Inflammatory macrophage treated with lipopolysaccharide for 1 hour (primary cell): ENCODE results near the gene MAEA.
"Not testable (repeated sequence)": the region's sequence is repeated elsewhere in the genome, so short reads cannot be mapped to it uniquely, and the experiment has no call there.

Experiments used
- DNase-seq, 2 donors: peaks; one replicate each; pipeline ENCODE4 v3.0.0-alpha.2; 2020 to 2022

Gene MAEA

DNA sequence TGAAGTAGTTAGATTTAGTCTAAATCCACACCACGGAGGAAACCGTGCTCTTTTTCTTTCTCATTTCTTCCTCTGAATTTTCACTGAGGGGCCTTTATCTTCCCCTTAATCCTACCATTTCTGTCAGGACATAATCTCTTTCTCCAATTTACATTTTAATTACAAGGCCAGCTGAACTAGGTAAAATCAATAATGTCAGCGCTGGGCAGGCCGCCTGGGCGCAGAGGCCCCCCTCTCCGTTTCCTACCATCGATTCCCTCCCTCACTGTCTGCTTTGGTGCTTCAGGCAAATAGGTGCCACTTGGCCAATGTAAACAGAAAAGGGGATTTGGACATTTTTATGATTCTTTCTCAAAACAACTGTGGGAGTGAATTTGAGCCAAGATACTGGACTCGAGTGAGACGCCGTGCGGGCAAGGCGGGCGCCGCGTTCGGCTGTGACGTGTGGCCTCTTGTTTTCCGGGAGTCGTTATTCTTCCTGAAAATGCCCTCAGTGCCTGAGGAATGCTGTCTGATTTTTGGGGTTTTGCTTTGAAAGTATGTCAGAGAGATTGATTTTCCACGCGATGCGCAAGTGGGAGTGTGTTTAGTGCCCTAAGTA lies 79.9 kb downstream of the MAEA start:
- no peak for DNase-seq

DNA sequence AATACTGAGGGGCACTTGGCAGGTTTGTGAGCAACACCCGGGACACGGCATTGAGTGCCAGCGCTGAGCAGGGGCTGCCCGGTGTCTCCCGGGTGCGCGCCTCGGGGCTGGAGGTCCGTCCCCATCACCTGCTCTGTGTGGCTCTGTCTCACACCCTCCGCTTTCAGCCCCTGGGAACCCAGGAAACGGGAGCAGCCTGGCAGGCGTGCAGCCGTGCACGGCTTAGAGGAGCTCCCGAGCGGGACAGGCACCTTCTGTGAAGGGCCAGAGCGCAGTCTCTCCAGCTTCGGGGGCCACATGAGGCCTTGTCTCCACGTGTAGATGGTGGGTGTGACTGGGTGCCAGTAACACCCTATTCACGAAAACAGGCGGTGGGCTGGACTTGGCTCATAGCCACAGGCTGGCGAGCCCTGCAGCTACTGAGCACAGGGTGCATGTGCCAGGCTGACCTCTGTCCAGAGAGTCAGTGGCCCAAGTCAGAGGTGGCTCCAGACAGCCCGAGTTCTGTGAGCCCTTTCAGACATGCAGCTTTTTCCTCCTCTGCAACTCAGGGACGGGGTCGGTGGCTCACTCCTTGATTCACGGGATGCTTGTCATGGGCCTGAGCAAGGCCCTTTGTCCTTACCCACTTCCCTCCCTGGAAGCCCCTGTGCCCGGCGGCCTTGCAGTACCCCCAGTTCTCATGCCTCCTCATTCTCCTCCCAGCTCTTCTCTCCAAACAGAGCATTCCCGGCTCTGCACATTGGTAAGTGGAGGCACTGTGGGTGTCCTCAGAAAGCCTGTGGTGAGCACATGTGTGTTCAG lies 80.8 kb downstream of the MAEA start:
- no peak for DNase-seq

- DNase-seq = no peak
Observed at GRCh38 chr4:1371176-1372165, 81.8 kb downstream of the MAEA start.

DNA sequence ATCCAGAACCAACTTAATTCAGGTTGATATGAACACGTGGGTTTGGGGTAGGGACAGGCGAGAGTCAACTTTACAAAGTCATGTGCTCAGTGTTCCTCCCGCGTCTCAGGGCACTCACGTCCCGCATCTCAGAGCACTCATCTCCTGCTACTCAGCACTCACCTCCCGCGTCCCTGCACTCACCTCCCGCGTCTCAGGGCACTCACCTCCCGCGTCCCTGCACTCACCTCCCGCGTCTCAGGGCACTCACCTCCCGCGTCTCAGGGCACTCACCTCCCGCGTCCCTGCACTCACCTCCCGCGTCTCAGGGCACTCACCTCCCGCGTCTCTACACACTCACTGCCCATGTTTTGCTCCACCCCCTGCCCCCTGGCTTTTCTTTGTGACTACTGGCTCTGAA lies 82.9 kb downstream of the MAEA start:
- not testable (repeated sequence) for DNase-seq

GRCh38 chr4:1373892-1374705 lies 84.4 kb downstream of the MAEA start:
- no peak for DNase-seq

DNA sequence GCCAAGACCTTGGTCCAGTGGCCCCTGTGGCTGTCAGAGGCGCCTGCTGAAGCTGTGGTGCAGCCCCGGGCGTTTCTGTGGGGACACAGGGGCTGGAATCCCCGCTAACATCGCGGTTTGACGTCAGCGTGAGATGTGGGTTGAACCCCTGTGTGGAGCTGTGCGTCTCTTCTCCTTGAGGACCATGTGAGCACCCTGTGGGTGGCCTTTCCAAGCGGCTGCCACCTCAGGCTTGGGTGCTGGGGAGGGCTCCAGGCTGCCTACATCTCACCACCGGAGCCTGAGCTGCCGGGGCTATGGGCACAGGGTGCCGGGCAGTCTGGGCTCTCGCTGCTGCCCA lies 85.0 kb downstream of the MAEA start:
- DNase-seq = no peak

GRCh38 chr4:1375051-1375721 lies 85.5 kb downstream of the MAEA start:
- no peak for DNase-seq

GRCh38 chr4:1375761-1376322 lies 86.2 kb downstream of the MAEA start:
- no peak for DNase-seq

- DNase-seq = no peak
Observed at GRCh38 chr4:1376391-1376840, 86.7 kb downstream of the MAEA start.

- DNase-seq = no peak
Observed at GRCh38 chr4:1376841-1377605, 87.3 kb downstream of the MAEA start.

GRCh38 chr4:1377606-1378261 lies 88.0 kb downstream of the MAEA start:
- DNase-seq = no peak

GRCh38 chr4:1378559-1379231 lies 89.0 kb downstream of the MAEA start:
- no peak for DNase-seq

DNA sequence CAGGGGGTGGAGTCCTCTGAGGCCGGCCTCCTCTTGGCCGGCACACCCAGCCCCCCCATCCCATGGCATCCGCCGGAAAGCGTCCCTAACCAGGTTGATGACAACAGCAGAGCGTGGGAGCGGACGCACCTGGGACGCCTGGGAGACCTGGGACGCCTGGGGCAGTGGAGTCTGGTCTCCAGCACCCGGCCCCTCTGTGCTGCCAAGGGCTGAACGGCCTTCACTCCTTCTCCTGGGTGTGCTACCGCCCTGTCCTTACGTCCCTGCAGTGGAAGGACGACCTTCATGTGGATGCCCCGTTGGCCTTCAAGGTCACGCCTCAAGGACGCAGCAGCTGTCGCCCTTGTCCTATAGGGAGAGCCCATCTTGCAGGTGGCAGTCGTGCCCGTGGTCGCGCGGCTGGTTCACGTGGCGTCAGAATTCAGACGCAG lies 89.7 kb downstream of the MAEA start:
- no peak for DNase-seq

- DNase-seq = no peak
Observed at GRCh38 chr4:1379801-1380331, 90.2 kb downstream of the MAEA start.

- no peak for DNase-seq
Observed at GRCh38 chr4:1380368-1381151, 90.9 kb downstream of the MAEA start.

DNA sequence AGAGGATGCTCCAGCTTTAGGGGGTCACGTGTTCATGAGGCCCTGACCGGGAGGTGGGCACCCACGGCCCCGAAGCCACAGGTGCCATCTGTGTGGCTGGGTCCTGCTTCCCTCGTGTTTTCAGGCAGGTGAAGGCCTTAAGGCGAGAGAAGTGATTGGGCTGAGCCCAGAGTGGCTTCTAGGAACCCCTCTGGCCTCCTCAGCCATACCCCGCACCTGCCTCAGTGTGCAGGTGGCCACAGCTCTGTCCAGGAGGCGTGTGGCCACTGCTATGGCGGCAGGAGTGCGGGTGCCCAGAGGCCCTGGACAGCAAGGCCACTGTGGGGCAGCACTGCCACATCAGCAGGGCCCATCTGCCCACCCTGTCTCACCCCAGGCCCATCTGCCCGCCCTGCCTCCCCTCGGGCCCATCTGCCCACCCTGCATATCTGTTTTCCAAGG lies 91.5 kb downstream of the MAEA start:
- no peak for DNase-seq

DNA sequence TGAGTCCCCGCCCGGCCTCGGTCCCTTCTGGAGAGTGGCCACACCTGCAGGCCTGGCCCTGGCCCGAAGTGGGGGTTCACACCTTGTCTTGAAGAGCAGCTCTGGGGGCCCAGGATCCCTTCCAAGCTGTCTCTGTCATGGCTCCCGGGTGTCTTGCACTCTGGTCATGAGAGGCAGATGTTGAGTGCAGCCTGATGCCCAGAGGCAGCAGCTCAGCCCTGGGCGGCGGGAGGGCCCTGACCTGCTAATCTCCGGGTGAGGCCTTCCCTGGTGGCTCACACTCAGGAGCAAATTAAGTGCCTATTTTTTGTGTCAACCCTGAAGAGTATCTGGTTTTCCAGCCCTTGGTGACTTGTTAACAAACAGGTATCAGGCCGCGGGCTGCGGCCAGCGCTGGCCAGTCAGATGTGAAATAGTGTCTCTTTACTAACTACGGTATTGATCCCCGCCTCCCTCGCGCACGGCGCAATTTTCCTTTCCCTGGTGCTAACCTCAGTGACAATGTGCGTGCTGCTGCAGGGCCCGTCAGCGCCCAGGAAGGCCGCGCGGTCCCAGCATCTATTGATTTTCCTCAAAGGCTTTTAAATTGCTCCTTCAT lies 92.4 kb downstream of the MAEA start:
- DNase-seq = no peak
